ENCODE results near the gene TEX264.

The TEX264 gene

DNA sequence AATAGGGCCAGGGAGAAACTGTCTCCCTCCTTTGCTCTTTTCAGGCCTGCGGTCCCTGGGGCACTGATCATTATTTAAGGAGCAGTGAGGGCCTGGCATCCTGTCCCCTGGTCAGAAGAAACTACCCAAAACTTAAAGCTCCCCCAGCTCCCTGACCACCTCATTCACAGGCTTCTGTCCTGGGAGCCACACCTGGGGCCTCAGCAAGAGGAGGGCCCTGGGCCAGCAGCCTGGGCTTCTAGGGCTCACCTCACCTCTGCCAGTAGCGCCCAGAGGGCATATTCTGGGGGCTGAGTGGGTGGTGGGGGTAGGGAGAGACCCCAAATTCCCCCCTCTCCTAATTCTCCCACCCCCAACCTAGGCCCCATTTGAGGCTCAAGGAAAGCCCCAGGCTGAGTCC, 31.1 kb downstream of the TEX264 start:
- no peak for DNase-seq

DNA sequence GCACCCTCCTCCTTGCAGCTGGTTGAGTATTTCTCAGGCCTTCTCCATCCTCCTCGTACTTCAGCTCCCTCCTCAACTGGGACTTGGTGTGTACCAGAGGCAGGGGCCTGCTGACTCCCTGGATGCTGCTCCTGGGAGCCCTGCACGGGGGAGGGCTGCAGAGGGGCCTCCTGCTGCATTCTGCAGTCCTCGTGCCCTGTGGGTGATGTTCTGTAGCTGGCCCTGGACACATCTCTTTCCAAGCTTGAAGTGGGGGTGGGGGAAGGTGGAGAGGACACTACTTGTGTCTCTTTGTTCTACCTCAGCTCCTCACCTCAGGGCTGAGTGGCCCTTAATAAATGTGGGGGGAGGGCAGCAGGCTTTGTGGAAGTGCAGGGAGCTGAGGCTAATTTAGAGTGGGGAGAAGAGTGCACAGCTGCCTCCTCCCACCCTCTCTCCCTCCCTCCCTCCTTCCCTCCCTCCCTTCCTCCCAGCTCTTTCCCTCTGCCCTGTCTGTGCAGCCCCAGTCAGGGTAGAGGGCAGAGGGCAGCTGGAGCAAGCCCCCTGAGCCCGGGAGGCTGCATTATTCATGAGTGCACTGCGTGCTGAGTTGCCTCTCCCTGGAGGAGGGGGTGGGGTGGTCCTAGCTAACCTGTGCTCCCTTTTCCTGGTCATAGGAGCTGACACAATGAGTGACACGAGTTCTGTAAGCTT, 32.2 kb downstream of the TEX264 start:
- DNase-seq, result no peak

DNA sequence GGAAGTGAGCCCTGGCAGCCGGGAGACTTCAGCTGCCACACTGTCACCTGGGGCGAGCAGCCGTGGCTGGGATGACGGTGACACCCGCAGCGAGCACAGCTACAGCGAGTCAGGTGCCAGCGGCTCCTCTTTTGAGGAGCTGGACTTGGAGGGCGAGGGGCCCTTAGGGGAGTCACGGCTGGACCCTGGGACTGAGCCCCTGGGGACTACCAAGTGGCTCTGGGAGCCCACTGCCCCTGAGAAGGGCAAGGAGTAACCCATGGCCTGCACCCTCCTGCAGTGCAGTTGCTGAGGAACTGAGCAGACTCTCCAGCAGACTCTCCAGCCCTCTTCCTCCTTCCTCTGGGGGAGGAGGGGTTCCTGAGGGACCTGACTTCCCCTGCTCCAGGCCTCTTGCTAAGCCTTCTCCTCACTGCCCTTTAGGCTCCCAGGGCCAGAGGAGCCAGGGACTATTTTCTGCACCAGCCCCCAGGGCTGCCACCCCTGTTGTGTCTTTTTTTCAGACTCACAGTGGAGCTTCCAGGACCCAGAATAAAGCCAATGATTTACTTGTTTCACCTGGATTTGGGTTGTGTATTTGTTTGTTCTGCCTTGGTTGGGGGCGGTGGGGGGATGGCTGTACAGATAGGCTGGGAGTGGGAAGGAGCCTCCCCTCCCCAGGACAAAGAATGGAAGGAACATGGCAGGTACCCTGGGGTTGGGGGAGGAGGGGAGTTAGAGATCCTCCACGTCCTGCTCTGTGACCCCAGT, 32.9 kb downstream of the TEX264 start:
- DNase-seq, result no peak

DNA sequence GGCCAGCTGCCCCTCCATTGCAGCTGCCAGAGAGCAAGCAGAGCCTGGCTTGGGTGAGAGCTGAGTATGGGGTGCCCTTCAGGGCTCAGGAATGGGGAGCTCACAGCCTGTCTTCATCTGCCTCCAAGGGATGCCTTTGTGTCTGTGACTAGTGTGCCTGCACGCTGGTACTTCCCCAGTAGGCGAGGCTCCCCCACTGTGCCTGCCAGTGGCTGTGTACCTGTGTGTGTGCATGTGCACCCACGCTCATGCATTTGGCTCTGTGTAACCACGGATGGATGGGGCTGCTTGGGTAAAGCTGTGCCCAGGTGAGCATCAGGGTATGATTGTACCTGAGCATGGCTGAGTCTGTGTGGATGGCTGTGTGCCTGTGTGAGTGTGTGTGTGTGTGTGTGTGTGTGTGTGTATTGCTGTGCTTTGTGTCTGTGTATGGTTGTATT, 33.5 kb downstream of the TEX264 start:
- DNase-seq, result no peak

DNA sequence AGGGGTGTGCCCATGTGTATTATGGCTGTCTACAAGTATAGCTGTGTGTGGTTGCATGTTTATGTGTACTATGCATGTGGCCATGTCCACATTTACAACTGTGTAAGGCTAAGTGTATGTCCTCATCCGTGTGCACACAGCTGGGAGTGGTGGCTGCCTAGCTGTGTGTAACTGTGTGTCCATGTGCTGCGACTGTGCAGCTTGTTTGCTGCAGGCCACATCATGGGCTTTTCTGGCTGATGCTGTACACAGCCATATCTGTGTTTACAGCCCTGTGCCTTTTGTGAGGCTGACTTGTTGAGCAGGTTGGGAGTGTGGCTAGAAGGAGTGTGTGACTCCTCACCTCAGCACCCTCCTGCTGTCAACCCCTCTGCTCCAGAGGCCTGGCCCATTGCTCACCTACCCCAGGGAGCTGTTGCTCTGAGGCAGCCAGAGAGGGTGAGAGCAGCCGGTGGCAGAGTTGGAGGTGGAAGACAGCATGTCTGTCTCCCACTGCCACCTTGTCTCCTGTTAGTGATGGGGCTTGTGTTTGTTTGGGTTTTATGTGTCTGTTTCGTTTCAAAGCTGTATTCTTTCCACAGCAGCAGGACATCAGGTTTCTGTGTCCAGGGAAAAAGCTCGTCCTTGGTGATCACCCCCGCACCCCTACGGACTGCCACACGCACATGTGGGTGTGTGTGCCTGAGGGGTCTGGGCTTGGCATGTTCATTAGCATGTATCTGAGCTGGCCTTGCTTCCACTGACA, 34.4 kb downstream of the TEX264 start:
- no peak for DNase-seq

DNA sequence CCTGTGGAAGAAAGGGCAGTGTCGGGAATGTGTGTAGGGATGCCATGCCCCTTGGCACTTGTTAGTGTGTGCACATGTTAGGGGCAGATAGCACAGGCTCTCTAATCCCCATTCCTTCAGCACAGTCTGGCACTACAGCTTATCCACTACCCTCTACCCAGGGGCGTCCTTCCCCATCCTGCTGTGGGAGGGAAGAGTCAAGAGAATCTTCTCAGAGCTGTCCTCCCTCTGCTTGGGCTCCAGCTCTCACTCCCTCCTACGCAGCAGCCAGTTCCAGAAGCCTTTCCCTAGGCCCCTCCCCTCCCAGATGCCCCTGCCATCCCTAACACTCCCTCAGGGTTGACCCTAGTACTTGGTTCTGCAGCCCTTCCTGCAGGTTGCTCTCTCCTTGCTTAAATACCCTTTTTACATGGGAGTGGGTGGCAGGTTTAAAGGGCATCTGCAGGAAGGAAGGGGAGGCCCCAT, 35.0 kb downstream of the TEX264 start:
- no peak for DNase-seq

DNA sequence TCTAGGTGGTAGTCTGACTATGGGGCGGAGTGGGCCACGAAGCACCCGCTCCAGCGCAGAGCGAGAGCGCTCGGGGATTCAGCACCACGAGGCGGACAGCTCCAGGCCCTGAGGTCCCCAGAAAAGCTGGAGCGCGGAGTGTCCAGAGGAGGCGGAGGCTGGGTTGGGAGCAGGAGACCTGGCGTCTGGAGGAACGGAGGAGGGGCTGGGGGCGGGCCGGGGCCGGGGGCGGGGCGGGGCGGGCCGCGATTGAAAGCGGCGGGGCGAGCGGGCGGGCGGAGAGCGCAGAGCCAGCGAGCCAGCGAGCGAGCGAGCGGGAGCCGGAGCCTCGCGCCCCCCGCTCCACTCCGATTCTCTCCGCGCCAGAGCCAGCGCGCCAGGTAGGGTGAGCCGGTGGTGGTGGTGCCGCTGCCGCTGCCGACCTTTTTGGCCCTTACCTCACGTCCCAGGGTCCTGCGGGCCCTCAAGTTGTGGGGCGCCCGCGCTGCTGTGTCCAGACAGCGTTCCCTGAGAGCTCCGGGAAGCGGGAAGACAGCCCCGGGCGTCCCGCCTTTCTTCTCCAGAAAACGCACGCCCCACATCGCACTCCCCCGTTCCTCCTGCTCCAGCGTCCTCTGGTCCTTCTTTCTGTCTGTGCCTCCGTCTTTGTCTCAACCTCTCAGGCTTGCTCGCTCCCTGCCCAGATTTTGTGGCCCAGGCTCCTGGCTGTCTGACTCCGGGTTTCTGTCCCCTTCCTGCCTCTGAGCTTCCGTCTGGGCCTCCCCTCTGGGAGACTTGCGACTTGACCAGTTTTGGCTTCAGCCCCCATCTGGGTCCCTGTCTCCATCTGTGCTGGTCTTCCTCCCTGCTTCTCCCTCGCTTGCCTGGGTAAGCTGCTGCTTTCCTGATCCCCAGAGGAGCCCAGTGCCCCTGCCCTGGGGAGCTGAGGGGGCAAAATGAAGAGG, 36.0 kb downstream of the TEX264 start, which contains the start of gene GRM2:
Gene GRM2, plus strand, starts transcription at position 281 of the 944 bp plus-strand sequence. CDS start 1,916 bp downstream, outside the sequence.
- DNase-seq, result no peak

DNA sequence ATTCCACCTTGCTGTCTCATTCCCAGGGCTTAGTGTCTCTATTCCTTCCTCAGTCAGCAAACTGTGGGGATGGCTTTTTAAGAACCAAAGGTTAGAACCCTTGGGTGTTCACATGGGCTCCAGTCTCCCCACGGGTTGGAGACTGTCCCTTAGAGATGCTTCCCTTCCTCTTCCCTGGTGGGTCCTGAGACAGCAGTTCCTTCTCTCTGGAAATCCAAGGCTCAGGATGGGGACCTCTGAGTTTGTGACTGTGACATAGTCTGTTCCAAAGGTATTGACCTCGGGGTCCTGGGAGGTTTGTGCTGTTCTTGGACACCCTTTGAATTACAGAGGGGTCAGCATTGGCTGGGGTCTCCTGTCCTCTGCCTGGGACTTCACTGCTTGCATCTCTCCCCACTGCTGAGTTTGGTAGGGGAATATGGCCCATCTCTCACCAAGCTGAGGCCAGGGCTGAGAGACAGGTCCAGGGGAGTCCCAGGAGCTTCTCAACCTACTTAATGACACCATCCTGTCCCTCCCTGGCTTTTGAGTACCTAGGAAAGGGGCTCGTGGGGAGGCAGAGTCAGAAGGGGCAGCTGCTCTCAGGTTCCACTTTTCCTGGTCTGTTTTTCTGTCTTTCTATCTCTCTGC, 37.3 kb downstream of the TEX264 start:
- no peak for DNase-seq

DNA sequence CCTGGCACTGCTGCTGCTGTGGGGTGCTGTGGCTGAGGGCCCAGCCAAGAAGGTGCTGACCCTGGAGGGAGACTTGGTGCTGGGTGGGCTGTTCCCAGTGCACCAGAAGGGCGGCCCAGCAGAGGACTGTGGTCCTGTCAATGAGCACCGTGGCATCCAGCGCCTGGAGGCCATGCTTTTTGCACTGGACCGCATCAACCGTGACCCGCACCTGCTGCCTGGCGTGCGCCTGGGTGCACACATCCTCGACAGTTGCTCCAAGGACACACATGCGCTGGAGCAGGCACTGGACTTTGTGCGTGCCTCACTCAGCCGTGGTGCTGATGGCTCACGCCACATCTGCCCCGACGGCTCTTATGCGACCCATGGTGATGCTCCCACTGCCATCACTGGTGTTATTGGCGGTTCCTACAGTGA, 38.0 kb downstream of the TEX264 start:
- DNase-seq, result no peak

DNA sequence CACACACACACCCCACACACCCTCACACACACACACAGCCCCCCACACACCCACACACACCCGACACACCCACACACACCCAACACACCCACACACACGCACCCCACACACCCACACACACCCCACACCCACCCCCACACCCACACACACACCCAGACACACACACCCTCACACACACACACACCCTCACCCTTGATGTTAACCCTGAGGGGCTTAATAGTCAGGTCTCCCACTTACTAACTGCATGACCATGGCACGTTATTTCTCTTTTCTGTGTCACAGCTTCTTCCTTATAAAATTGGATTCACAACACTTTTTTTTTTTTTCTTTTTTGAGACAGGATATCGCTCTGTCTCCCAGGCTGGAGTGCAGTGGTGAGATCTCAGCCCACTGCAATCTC, 38.6 kb downstream of the TEX264 start:
- no peak for DNase-seq

DNA sequence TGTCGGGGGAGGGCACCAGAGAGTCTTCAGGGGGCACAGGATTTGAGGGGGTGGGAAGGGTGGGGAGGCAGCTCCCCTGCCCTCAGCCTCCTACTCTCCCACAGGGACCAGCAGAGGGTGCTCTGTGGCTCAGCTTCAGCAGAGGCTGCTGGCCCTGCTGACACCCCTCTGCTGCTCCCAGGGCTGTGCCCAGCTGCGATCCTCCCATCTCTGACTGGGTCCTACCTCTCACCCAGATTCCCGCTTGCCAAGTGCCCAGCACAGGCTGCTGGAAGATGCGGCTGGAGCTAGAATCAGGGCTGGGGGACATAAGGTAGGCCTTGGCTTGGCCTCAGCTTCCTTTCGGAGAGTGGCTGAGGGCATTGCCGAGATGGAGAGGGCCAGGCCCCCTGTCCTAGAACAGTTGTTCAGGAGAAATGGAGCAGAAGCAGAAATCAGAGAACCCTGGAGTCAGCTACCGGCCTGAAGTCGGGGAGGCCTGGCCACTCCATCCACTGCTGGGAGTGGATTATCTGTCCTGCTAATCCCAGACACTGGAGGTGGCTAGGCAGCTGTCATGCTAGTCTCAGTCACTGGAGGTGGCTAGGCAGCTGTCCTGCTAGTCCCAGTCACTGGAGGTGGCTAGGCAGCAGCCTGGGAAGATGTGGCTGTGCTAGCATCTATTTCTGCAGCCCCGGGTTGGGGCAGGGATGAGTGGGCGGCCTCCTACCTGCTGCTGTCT, 39.7 kb downstream of the TEX264 start:
- no peak for DNase-seq

DNA sequence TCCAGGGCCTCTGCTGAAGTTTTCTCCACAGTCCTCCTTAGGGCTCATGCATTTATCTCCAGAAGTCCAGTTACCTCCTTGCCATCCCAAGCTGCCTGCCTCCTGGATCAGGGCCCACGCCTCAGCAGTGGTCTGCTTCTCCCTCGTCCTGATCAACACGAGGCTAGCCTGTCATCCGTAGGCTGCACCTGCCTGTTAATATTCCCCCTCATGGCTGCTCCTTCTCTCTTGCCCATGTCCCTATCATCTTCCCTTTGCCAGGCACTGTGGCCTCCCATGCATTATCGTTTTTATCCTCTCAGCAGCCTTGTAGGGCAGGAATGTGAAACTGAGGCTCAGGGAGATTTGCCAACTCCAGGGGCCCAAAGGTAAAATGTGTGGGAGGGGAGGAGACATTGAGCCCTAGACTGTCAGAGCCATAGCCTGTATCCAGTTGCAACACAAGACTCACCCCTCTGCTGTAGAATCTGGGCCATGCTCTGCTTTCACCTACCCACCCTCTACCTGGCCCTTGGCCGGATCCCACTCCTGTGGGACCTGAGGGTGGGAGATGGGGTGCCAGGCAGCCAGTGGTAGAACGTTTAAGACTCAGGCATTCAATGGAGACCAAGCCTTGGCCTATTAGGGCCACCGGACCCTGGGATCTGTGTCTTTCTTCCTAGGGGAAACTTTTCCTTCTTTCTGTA, 40.4 kb downstream of the TEX264 start:
- DNase-seq, result no peak

DNA sequence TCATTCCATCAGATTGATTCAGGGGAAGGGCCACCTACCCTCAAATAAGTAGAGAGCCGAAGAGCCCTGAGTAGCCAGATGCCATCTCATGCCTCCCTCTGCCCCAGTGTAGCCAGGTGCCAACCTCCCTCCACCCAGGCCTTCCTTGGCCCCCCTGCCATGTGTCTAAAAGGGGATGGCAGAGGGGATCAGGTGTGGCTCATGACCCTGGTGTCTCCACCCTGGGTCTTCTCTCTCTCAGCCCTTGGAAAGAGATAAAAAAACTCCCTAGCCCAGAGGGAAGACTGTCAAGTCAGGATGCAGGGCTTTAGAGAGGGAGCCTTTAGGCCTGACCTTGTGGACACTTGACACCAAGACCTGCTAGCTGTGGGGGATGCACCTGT, 41.0 kb downstream of the TEX264 start:
- DNase-seq, result no peak

DNA sequence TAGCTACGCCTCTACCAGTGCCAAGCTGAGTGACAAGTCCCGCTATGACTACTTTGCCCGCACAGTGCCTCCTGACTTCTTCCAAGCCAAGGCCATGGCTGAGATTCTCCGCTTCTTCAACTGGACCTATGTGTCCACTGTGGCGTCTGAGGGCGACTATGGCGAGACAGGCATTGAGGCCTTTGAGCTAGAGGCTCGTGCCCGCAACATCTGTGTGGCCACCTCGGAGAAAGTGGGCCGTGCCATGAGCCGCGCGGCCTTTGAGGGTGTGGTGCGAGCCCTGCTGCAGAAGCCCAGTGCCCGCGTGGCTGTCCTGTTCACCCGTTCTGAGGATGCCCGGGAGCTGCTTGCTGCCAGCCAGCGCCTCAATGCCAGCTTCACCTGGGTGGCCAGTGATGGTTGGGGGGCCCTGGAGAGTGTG, 41.5 kb downstream of the TEX264 start:
- no peak for DNase-seq

DNA sequence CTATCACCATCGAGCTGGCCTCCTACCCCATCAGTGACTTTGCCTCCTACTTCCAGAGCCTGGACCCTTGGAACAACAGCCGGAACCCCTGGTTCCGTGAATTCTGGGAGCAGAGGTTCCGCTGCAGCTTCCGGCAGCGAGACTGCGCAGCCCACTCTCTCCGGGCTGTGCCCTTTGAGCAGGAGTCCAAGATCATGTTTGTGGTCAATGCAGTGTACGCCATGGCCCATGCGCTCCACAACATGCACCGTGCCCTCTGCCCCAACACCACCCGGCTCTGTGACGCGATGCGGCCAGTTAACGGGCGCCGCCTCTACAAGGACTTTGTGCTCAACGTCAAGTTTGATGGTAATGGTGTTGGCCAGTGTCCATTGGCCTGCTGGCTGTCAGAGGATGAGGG, 41.9 kb downstream of the TEX264 start:
- no peak for DNase-seq

DNA sequence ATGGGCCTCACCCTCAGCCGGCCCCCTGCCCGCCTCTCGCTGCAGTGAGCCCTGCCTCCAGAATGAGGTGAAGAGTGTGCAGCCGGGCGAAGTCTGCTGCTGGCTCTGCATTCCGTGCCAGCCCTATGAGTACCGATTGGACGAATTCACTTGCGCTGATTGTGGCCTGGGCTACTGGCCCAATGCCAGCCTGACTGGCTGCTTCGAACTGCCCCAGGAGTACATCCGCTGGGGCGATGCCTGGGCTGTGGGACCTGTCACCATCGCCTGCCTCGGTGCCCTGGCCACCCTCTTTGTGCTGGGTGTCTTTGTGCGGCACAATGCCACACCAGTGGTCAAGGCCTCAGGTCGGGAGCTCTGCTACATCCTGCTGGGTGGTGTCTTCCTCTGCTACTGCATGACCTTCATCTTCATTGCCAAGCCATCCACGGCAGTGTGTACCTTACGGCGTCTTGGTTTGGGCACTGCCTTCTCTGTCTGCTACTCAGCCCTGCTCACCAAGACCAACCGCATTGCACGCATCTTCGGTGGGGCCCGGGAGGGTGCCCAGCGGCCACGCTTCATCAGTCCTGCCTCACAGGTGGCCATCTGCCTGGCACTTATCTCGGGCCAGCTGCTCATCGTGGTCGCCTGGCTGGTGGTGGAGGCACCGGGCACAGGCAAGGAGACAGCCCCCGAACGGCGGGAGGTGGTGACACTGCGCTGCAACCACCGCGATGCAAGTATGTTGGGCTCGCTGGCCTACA, 44.4 kb downstream of the TEX264 start:
- DNase-seq, result no peak

DNA sequence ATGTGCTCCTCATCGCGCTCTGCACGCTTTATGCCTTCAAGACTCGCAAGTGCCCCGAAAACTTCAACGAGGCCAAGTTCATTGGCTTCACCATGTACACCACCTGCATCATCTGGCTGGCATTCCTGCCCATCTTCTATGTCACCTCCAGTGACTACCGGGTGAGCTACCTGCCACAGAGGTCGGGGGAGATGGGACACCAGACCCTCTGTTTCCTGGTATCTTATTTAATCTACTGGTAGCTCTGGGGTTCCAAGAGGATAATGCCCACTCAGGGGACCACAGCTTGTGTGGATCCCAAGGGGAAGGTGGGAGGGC, 44.9 kb downstream of the TEX264 start:
- no peak for DNase-seq

DNA sequence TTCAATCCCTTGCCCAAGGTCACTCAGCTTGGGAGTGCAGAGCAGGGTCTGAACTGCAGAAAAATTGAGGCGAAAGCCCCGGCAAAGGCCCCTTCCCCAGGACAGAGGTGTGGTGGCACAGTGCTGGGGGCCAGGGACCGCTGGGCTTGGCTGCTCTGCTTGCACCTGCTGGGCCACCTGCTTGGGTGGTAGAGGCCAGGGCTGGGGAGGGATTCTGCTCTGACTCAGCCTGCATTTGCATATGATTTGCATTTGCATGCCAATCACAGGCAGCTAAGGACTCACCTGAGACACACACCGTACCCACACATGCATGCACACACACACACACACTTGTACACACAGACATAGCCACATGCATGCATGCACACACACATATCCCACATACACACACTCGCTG, 45.8 kb downstream of the TEX264 start:
- no peak for DNase-seq

DNA sequence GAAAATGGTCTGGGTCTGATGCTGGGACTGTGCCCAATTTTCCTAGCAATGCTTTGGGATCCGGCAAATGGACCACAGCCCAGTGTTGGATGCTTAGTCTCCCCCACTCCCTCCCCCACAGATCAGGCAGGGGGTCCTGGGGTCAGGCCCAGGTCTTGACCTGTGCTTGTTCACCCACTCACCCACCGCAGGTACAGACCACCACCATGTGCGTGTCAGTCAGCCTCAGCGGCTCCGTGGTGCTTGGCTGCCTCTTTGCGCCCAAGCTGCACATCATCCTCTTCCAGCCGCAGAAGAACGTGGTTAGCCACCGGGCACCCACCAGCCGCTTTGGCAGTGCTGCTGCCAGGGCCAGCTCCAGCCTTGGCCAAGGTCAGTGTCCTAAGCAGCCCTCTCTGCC, 46.4 kb downstream of the TEX264 start:
- DNase-seq, result no peak

DNA sequence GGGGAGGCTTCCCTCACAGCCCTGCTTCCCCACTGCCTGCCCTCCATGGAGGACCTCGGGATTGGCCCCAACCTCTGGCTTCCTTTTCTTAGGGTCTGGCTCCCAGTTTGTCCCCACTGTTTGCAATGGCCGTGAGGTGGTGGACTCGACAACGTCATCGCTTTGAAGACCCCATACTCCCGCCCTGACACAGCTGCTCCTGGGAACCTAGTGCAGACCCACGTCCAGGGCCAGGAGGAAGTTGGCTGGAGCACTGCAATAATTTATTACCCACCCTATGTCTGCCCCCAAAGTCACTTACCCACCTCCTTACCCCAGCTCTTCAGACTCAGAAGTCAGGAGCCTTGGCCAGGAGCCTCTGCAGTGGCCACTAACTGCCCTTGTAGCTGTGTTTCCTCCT, 46.9 kb downstream of the TEX264 start:
- DNase-seq, result no peak

Measured in KG1 (cell line).